Stimulated activated CD4-positive, alpha-beta T cell treated with anti-CD3 and anti-CD28 coated beads, Interleukin-15, amount 100 ng/mL, for 24 hours (primary cell): ENCODE measurements around the gene ASPN.
A peak's percentile ranks its signal among the peaks of the same experiment; 100 is the strongest.

ENCODE experiments used
- DNase-seq: peaks from one replicate; pipeline ENCODE4 v3.0.0-alpha.2; 2020

ASPN gene

DNA sequence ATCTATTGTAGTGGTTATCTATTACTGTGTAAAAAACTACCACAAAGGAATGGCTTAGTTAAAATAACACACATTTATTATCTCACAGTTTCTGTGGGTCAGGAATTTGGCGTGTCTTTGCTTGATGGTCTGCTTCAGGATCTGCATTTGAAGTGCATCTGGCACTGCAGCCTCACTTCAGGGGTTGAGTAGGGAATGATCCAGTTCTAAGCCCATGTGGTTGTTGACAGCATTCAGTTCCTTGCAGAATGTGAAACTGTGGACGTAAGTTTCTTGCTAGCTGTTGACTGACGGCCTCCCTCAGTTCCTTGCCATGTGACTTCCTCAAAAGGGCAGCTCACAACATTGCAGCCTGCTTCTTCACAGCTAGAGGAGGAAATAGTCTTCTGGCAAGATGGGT is 75.8 kb downstream of the ASPN start:
- DNase-seq, result peak; percentile 11
